ENCODE measurements around the gene ATXN1L. TPM values are rescaled to one million over a fixed set of nuclear protein-coding genes. Genes with fewer than 3 reads are reported as not detected.

ATXN1L gene
- 12.2 and 14.0 TPM in 2 replicates for total RNA-seq (2014; rRNA removed; shearing (Covaris generic))

GRCh38 chr16:71845639-71846430 is at the start of gene ATXN1L:
Gene ATXN1L (plus strand): TSS chr16:71845976. CDS start chr16:71849741, 3,765 bp downstream.

GRCh38 chr16:71808593-71809459 is 37.0 kb upstream of the ATXN1L start, which contains the start of gene AP1G1:
Gene AP1G1 (minus strand): TSS chr16:71808834. CDS start chr16:71789479, 19,355 bp downstream.

GRCh38 chr16:71883849-71884638 is 38.3 kb downstream of the ATXN1L start, which contains the start of gene ZNF821:
Gene ZNF821 (minus strand): TSS chr16:71884182. CDS start chr16:71879946, 4,236 bp downstream.

GRCh38 chr16:71894921-71895678 is 49.3 kb downstream of the ATXN1L start, which contains the start of gene IST1:
Gene IST1 (plus strand): TSS chr16:71895531. CDS start chr16:71915641, 20,110 bp downstream.

Other genes with a start within 250 kb of the ATXN1L start
- gene MARVELD3, start 219.8 kb upstream of the ATXN1L start, total RNA-seq (2014; rRNA removed; shearing (Covaris generic)), result not detected in 2 replicates
- 4.9 and 5.7 TPM in 2 replicates for gene PHLPP2, start 121.3 kb upstream of the ATXN1L start, total RNA-seq (2014; rRNA removed; shearing (Covaris generic))
- gene AP1G1, start 37.1 kb upstream of the ATXN1L start, total RNA-seq (2014; rRNA removed; shearing (Covaris generic)), result 69.3 and 82.5 TPM in 2 replicates
- 3.7 and 3.9 TPM in 2 replicates for gene ZNF821, start 38.2 kb downstream of the ATXN1L start, total RNA-seq (2014; rRNA removed; shearing (Covaris generic))
- 105 and 107 TPM in 2 replicates for gene IST1, start 49.6 kb downstream of the ATXN1L start, total RNA-seq (2014; rRNA removed; shearing (Covaris generic))
- gene PKD1L3, start 154.4 kb downstream of the ATXN1L start, total RNA-seq (2014; rRNA removed; shearing (Covaris generic)), result not detected in 2 replicates
- 22.1 and 29.6 TPM in 2 replicates for gene DHODH, start 162.8 kb downstream of the ATXN1L start, total RNA-seq (2014; rRNA removed; shearing (Covaris generic))
- gene HP, start 208.5 kb downstream of the ATXN1L start, total RNA-seq (2014; rRNA removed; shearing (Covaris generic)), result not detected in 2 replicates
- gene HPR, start 217.2 kb downstream of the ATXN1L start, total RNA-seq (2014; rRNA removed; shearing (Covaris generic)), result not detected in 2 replicates
- 12.9 and 16.4 TPM in 2 replicates for gene TXNL4B, start 247.6 kb downstream of the ATXN1L start, total RNA-seq (2014; rRNA removed; shearing (Covaris generic))
- gene DHX38, start 247.9 kb downstream of the ATXN1L start, total RNA-seq (2014; rRNA removed; shearing (Covaris generic)), result 124 and 125 TPM in 2 replicates